Ecto neural progenitor cell (in vitro differentiated cells): Measurements from ENCODE around the gene TSG101.
A peak's percentile ranks its signal among the peaks of the same experiment; 100 is the strongest.

ENCODE experiments used
- DNase-seq: peaks from one replicate; pipeline ENCODE4 v3.0.0-alpha.2; 2018; ENCODE audit warnings: low spot score

TSG101 gene

GRCh38 chr11:18526521-18527296 lies at the start of gene TSG101:
Gene TSG101, minus strand, starts transcription at chr11:18526942. Its CDS starts 126 bp downstream, at chr11:18526816.
- DNase-seq, result peak; percentile 97

GRCh38 chr11:18575361-18575760 lies 48.6 kb upstream of the TSG101 start:
- DNase-seq, result no peak

GRCh38 chr11:18567081-18567480 lies 40.3 kb upstream of the TSG101 start:
- DNase-seq, result no peak

GRCh38 chr11:18566406-18566805 lies 39.7 kb upstream of the TSG101 start:
- no peak for DNase-seq

GRCh38 chr11:18564149-18564548 lies 37.4 kb upstream of the TSG101 start:
- no peak for DNase-seq

GRCh38 chr11:18563090-18563730 lies 36.5 kb upstream of the TSG101 start:
- no peak for DNase-seq

- DNase-seq, result no peak
Observed at GRCh38 chr11:18548001-18548400, 21.3 kb upstream of the TSG101 start.

GRCh38 chr11:18540207-18541009 lies 13.7 kb upstream of the TSG101 start:
- DNase-seq, result no peak

GRCh38 chr11:18536209-18536608 lies 9.5 kb upstream of the TSG101 start:
- no peak for DNase-seq

- no peak for DNase-seq
Observed at GRCh38 chr11:18534245-18534644, 7.5 kb upstream of the TSG101 start.

GRCh38 chr11:18533365-18533764 lies 6.6 kb upstream of the TSG101 start:
- no peak for DNase-seq

- no peak for DNase-seq
Observed at GRCh38 chr11:18527512-18527911, 770 bp upstream of the TSG101 start.

GRCh38 chr11:18526130-18526520 lies 617 bp downstream of the TSG101 start:
- DNase-seq, result no peak

GRCh38 chr11:18524248-18524647 lies 2.5 kb downstream of the TSG101 start:
- no peak for DNase-seq

GRCh38 chr11:18523084-18523483 lies 3.7 kb downstream of the TSG101 start:
- no peak for DNase-seq

GRCh38 chr11:18522388-18522787 lies 4.4 kb downstream of the TSG101 start:
- no peak for DNase-seq

- DNase-seq, result no peak
Observed at GRCh38 chr11:18521122-18521521, 5.6 kb downstream of the TSG101 start.

GRCh38 chr11:18502352-18502751 lies 24.4 kb downstream of the TSG101 start:
- no peak for DNase-seq

- no peak for DNase-seq
Observed at GRCh38 chr11:18501629-18502028, 25.1 kb downstream of the TSG101 start.

GRCh38 chr11:18498039-18498438 lies 28.7 kb downstream of the TSG101 start:
- no peak for DNase-seq

- DNase-seq, result no peak
Observed at GRCh38 chr11:18495703-18496102, 31.0 kb downstream of the TSG101 start.

GRCh38 chr11:18495271-18495670 lies 31.5 kb downstream of the TSG101 start:
- DNase-seq, result no peak

- no peak for DNase-seq
Observed at GRCh38 chr11:18493310-18493709, 33.4 kb downstream of the TSG101 start.
